Measurements from ENCODE around the gene LRP1-AS. TPM values are rescaled to one million over a fixed set of nuclear protein-coding genes. Genes with fewer than 3 reads are reported as not detected.

LRP1-AS gene
- polyA plus RNA-seq, 1 donor (not counting 4 experiments of a cell fraction or from before 2014, with no cell fraction given): not detected

GRCh38 chr12:57195186-57195585 lies 47.8 kb upstream of the LRP1-AS start:
- Histone ChIP-seq H4K20me1 (ENCODE audit: control insufficient read depth, extremely low read depth, insufficient read depth, low read length) (no peaks in the 10 kb centered on the region), H3K9me3 (ENCODE audit: control insufficient read depth, low read depth, low read length) (no peaks in the 10 kb centered on the region), H3K4me2 (ENCODE audit: control insufficient read depth, extremely low read depth, insufficient read depth, low read depth, low read length) (no peak overlapping the region), H3K4me3 (ENCODE audit: control insufficient read depth in 2 of 3, extremely low read depth in 1 of 3, insufficient read depth in 2 of 3, low read depth in 1 of 3, low read length in 3 of 3) (no peak overlapping the region), H3K36me3 (ENCODE audit: control insufficient read depth in 2 of 2, extremely low read depth in 1 of 2, insufficient read depth in 2 of 2, low read length in 2 of 2) (peaks cover 0 to 53% of the 10 kb centered on the region in 2 experiments), H3K9me1 (ENCODE audit: control insufficient read depth, extremely low read depth, insufficient read depth, low read length) (no peaks in the 10 kb centered on the region), H3K79me2 (ENCODE audit: control insufficient read depth, insufficient read depth, low read length) (no peaks in the 10 kb centered on the region), H3K4me1 (ENCODE audit: control insufficient read depth, extremely low read depth, insufficient read depth, low read length) (no peaks in the 10 kb centered on the region), H3K27ac (ENCODE audit: control insufficient read depth, insufficient read depth, low read length) (no peak overlapping the region), H3K9ac (ENCODE audit: control insufficient read depth, extremely low read depth, insufficient read depth, low read length) (no peak overlapping the region), H3K27me3 (ENCODE audit: control insufficient read depth, extremely low read depth, insufficient read depth, low read length) (no peaks in the 10 kb centered on the region), H2AFZ (ENCODE audit: control insufficient read depth, low read length) (no peak overlapping the region)
- dilution Hi-C loops (cut with MboI; ENCODE audit: extremely low pct_ligation_motif_present, low sequenced_read_pairs): no loop called here
- TF ChIP-seq EZH2 (IDR thresholded peaks at IDR 0.05; ENCODE audit: low read length): no peak
- TF ChIP-seq CTCF (optimal IDR thresholded peaks at IDR 0.05 in 1 of 3, IDR thresholded peaks at IDR 0.05 in 1 of 3, conservative IDR thresholded peaks at IDR 0.05 in 1 of 3; ENCODE audit: extremely low read depth in 1 of 3, insufficient read depth in 2 of 3, low read length in 3 of 3): no peak
- FAIRE-seq (no peak), DNase-seq (ENCODE audit: low read depth, low spot score) (no peak)

- no peak for FAIRE-seq
Observed at GRCh38 chr12:57194253-57194652, 46.8 kb upstream of the LRP1-AS start.

More at GRCh38 chr12:57194253-57194652, 46.8 kb upstream of the LRP1-AS start:
- no peaks in the 10 kb centered on the region for H4K20me1 ChIP-seq (ENCODE audit: control insufficient read depth, extremely low read depth, insufficient read depth, low read length)
- no peak overlapping the region for H3K4me2 ChIP-seq (ENCODE audit: control insufficient read depth, extremely low read depth, insufficient read depth, low read depth, low read length)
- no peaks in the 10 kb centered on the region for H3K79me2 ChIP-seq (ENCODE audit: control insufficient read depth, insufficient read depth, low read length)
- H3K27me3 ChIP-seq (ENCODE audit: control insufficient read depth, extremely low read depth, insufficient read depth, low read length): no peaks in the 10 kb centered on the region
- dilution Hi-C loops (cut with MboI; ENCODE audit: extremely low pct_ligation_motif_present, low sequenced_read_pairs): no loop called here
- H3K4me3 ChIP-seq (ENCODE audit: control insufficient read depth in 2 of 3, extremely low read depth in 1 of 3, insufficient read depth in 2 of 3, low read depth in 1 of 3, low read length in 3 of 3): no peak overlapping the region
- no peak overlapping the region for H3K9ac ChIP-seq (ENCODE audit: control insufficient read depth, extremely low read depth, insufficient read depth, low read length)
- DNase-seq (ENCODE audit: low read depth, low spot score): no peak
- H3K36me3 ChIP-seq (ENCODE audit: control insufficient read depth in 2 of 2, extremely low read depth in 1 of 2, insufficient read depth in 2 of 2, low read length in 2 of 2): peaks cover 0 to 53% of the 10 kb centered on the region in 2 experiments
- no peaks in the 10 kb centered on the region for H3K4me1 ChIP-seq (ENCODE audit: control insufficient read depth, extremely low read depth, insufficient read depth, low read length)
- H3K27ac ChIP-seq (ENCODE audit: control insufficient read depth, insufficient read depth, low read length): no peak overlapping the region
- no peaks in the 10 kb centered on the region for H3K9me3 ChIP-seq (ENCODE audit: control insufficient read depth, low read depth, low read length)
- TF ChIP-seq CTCF (optimal IDR thresholded peaks at IDR 0.05 in 1 of 3, IDR thresholded peaks at IDR 0.05 in 1 of 3, conservative IDR thresholded peaks at IDR 0.05 in 1 of 3; ENCODE audit: extremely low read depth in 1 of 3, insufficient read depth in 2 of 3, low read length in 3 of 3): no peak
- no peaks in the 10 kb centered on the region for H3K9me1 ChIP-seq (ENCODE audit: control insufficient read depth, extremely low read depth, insufficient read depth, low read length)
- no peak overlapping the region for H2AFZ ChIP-seq (ENCODE audit: control insufficient read depth, low read length)

Data from keratinocyte (primary cell).